Upper lobe of left lung (tissue), 6 donors: ENCODE data around the gene ANKRD10. TPM values are rescaled to one million over a fixed set of nuclear protein-coding genes. Genes with fewer than 3 reads are reported as not detected.
"Not testable (repeated sequence)": the region's sequence is repeated elsewhere in the genome, so short reads cannot be mapped to it uniquely, and the experiment has no call there.

Experiments
- ATAC-seq, 2 donors: fragments of 200-7000 bp; cut with Tn5 transposase; one replicate each; pipeline ENCODE4 v1.9.1; 2022; ENCODE audit warnings: mild to moderate bottlenecking in 2 of 2, moderate library complexity in 2 of 2; ENCODE audit not compliant: low FRiP score in 2 of 2
- DNase-seq, 2 donors: peaks; one replicate each; pipeline ENCODE4 v3.0.0-alpha.2; 2019 to 2020
- H3K27ac ChIP-seq, 4 donors: fragments of 200-600 bp; sonication (generic); one replicate each; pipeline ENCODE4 v1.5.1; 2016 to 2019
- H3K27me3 ChIP-seq, 4 donors: fragments of 200-600 bp; sonication (generic); one replicate each; pipeline ENCODE4 v1.5.1; 2017 to 2019
- H3K36me3 ChIP-seq, 4 donors: fragments of 200-600 bp; sonication (generic); one replicate each; pipeline ENCODE4 v1.5.1; 2016 to 2019
- H3K4me1 ChIP-seq, 4 donors: fragments of 200-600 bp; sonication (generic); one replicate each; pipeline ENCODE4 v1.5.1; 2018 to 2019
- H3K4me3 ChIP-seq, 4 donors: fragments of 200-600 bp; sonication (generic); one replicate each; pipeline ENCODE4 v1.5.1; 2017 to 2019; ENCODE audit warnings: mild to moderate bottlenecking in 2 of 4, moderate library complexity in 1 of 4
- H3K9me3 ChIP-seq, 4 donors: fragments of 200-600 bp; sonication (generic); one replicate each; pipeline ENCODE4 v1.5.1; 2018 to 2019
- CTCF ChIP-seq, 6 experiments: fragments of 450-650 bp in 4 of 6; fragments of 200-600 bp in 2 of 6; sonication (generic) in 2 of 6; IDR thresholded peaks; one replicate each; pipeline ENCODE4 v1.5.1; 2016 to 2019; ENCODE audit warnings: antibody characterized with exemption in 6 of 6
- EP300 ChIP-seq, 4 donors: sonication (generic); formaldehyde crosslinking; IDR thresholded peaks; one replicate each; pipeline ENCODE4 v1.5.1; 2017; ENCODE audit warnings: antibody characterized with exemption in 4 of 4, control low read depth in 2 of 4
- POLR2A ChIP-seq, 4 donors: fragments of 450-650 bp; IDR thresholded peaks; one replicate each; pipeline ENCODE4 v1.5.1; 2016 to 2017; ENCODE audit warnings: antibody characterized with exemption in 4 of 4, mild to moderate bottlenecking in 2 of 4
- POLR2AphosphoS5 ChIP-seq, 2 donors: sonication (generic); formaldehyde crosslinking; IDR thresholded peaks; one replicate each; pipeline ENCODE4 v1.5.1; 2017; ENCODE audit warnings: antibody characterized with exemption in 2 of 2
- WGBS, 2 donors: methylation state at CpG; one replicate each; pipeline ENCODE4 v1.1.5; 2017 to 2018; 5-methylcytosine and 5-hydroxymethylcytosine counted together
- total RNA-seq, 6 donors: library from RNA; depleted of rRNA in 4 of 6; stranded (reverse); fragments of >200 nt in 4 of 6; gene quantifications; one replicate each; pipeline versions ENCODE4 v1.1.0 to v1.2.1, GENCODE V29; 2016 to 2021
- donor health status: DM: no; HTN: no; CAD: no; lungs with moderate emphysema.
- donor health status: DM: no; HTN: yes; CAD: no; lungs with severe emphysema.

Gene ANKRD10
- total RNA-seq, 6 donors from 2014 or later, result 91.4 to 190 (median 107) TPM

- WGBS, 2 donors, result 75 to 90% methylated on average over 4 of the region's 4 CpGs
- H3K9me3 ChIP-seq, result no peaks in the 10 kb centered on the region
- H3K4me1 ChIP-seq, result no peaks in the 10 kb centered on the region
- DNase-seq (no peak), ATAC-seq (no peak)
- no peaks in the 10 kb centered on the region for H3K27me3 ChIP-seq
- H3K36me3 ChIP-seq, result no peaks in the 10 kb centered on the region
- no peak overlapping the region for H3K4me3 ChIP-seq
- H3K27ac ChIP-seq, result no peak overlapping the region
- TF ChIP-seq CTCF (IDR thresholded peaks at IDR 0.05) (no peak), EP300 (IDR thresholded peaks at IDR 0.05) (no peak), POLR2AphosphoS5 (IDR thresholded peaks at IDR 0.05) (no peak), POLR2A (IDR thresholded peaks at IDR 0.05) (no peak)
These were observed 34.8 kb upstream of the ANKRD10 start for GRCh38 chr13:110949628-110950027.

DNA sequence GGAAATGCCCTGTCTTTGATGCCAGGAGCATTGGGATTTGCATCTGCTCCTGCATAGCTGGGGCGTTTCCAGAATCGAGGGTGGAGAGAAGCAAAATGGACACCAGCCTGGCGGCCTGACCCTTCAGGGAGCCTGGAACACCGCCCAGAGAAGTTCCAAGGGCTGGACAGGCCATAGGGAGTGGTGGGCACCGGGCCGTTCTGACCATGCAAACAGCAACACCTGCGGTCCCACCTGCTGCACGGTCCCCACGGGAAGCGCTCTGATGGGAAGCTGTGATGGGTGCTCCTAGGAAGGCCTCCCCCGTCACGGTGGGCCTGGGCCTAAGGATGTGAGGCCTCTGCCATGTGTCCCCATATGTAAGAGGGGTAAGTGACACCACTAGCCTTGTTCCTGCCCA, 34.2 kb upstream of the ANKRD10 start:
- WGBS, 2 donors, result 91 to 94% methylated on average over 10 to 12 of the region's 12 CpGs
- H3K36me3 ChIP-seq, result no peaks in the 10 kb centered on the region
- H3K4me1 ChIP-seq, result no peaks in the 10 kb centered on the region
- no peaks in the 10 kb centered on the region for H3K9me3 ChIP-seq
- ATAC-seq, result no peak
- no peak overlapping the region for H3K27ac ChIP-seq
- TF ChIP-seq EP300 (IDR thresholded peaks at IDR 0.05) (no peak), POLR2AphosphoS5 (IDR thresholded peaks at IDR 0.05) (no peak), POLR2A (IDR thresholded peaks at IDR 0.05) (no peak), CTCF (IDR thresholded peaks at IDR 0.05) (no peak)
- peak in 1 of 2 donors; percentile 59 for DNase-seq
- no peaks in the 10 kb centered on the region for H3K27me3 ChIP-seq
- no peak overlapping the region for H3K4me3 ChIP-seq

DNA sequence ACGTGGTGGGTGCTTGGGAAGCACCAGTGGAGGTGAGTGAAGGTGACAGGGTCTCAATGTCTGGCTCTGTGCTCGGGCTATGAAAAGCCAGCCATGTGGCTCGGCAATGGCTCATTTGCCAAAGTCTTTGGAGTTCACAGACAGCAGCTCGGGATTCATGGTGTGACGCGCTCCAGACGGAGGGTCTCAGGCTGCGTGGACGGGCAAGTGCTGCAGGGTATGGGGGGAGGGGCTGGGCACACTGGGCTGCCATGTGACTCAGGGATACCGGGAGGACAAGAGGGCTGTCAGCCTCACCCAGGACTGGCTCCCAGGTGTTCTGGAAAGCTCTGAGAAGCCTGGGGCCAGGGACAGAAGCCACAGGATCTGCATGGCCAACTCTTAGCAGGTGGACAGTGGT, 32.5 kb upstream of the ANKRD10 start:
- H3K4me3 ChIP-seq, H3K9me3 ChIP-seq, H3K4me1 ChIP-seq, H3K36me3 ChIP-seq, H3K27me3 ChIP-seq, H3K27ac ChIP-seq: not testable (repeated sequence)
- 100% methylated on average over 1 of the region's 10 CpGs; no CpG with 5 or more reads in 1 of the 2 donors for WGBS, 2 donors
- ATAC-seq, result peak in 1 of 2 donors; percentile 7
- peak in 1 of 2 donors; percentile 52 for DNase-seq

DNA sequence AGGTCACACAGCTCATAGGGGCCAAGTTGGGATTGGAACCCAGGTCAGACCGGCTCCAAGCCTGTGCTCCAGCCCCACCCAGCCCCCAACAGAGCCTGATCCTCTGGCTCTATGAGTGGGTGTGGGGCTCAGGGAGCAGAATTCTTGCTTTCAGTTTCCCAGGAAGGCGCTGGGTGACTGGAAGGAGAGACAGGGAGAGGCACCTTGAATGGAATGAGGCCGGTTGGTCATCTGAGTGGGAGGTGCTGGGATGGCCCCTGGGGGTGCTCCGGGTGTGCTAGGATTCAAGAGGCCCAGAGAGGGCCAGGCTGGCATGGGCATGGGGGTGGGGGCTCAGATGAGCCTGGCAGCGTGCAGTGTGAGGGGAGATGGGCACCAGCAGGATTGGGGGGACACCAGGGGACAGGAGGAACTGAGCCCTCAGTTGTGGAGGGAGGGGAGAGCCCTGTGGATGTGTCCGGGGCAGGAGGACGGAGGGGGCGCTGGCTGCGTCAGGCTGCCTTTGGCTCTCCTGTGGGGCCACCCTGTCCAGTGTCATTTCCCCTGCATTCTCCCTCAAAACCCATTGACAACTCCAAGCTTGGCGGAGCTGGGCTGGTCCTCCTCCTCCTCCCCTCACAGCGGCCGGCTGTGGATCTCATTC, 31.2 kb upstream of the ANKRD10 start:
- no peaks in the 10 kb centered on the region for H3K27me3 ChIP-seq
- peak in 1 of 2 donors; percentile 52 for DNase-seq
- no peaks in the 10 kb centered on the region for H3K4me1 ChIP-seq
- no peak overlapping the region for H3K4me3 ChIP-seq
- H3K36me3 ChIP-seq, result no peaks in the 10 kb centered on the region
- TF ChIP-seq POLR2A (IDR thresholded peaks at IDR 0.05) (no peak), CTCF (IDR thresholded peaks at IDR 0.05) (no peak), EP300 (IDR thresholded peaks at IDR 0.05) (no peak), POLR2AphosphoS5 (IDR thresholded peaks at IDR 0.05) (no peak)
- no peak for ATAC-seq
- H3K9me3 ChIP-seq, result no peaks in the 10 kb centered on the region
- H3K27ac ChIP-seq, result no peak overlapping the region
- 87 to 94% methylated on average over 10 to 12 of the region's 12 CpGs for WGBS, 2 donors

- H3K36me3 ChIP-seq, result no peaks in the 10 kb centered on the region
- ATAC-seq (no peak), DNase-seq (peak in 1 of 2 donors; percentile 60)
- WGBS, 2 donors, result 92% methylated on average over 24 of the region's 24 CpGs
- H3K4me3 ChIP-seq, result no peak overlapping the region
- no peak for TF ChIP-seq POLR2A (IDR thresholded peaks at IDR 0.05)
- no peak for TF ChIP-seq CTCF (IDR thresholded peaks at IDR 0.05)
- TF ChIP-seq EP300 (IDR thresholded peaks at IDR 0.05), result no peak
- no peak for TF ChIP-seq POLR2AphosphoS5 (IDR thresholded peaks at IDR 0.05)
- no peaks in the 10 kb centered on the region for H3K4me1 ChIP-seq
- no peaks in the 10 kb centered on the region for H3K9me3 ChIP-seq
- H3K27me3 ChIP-seq, result no peaks in the 10 kb centered on the region
- no peak overlapping the region for H3K27ac ChIP-seq
These were observed 30.4 kb upstream of the ANKRD10 start for GRCh38 chr13:110944968-110945927.
